Adrenal gland (tissue), 12 donors: ENCODE data around the gene CCDC57. TPM values are rescaled to one million over a fixed set of nuclear protein-coding genes. Genes with fewer than 3 reads are reported as not detected.

Experiments
- DNase-seq, 7 donors: peaks; one replicate each; pipeline ENCODE4 v3.0.0-alpha.2; 2019 to 2020
- H3K27ac ChIP-seq, 5 donors: fragments of 200-600 bp; sonication (generic) in 4 of 5; 1 replicate in 3 of 5; 2 replicates in 2 of 5; pipeline versions ENCODE4 v1.5.1 to v1.8.0; 2016 to 2020; ENCODE audit warnings: mild to moderate bottlenecking in 1 of 5
- H3K27me3 ChIP-seq: fragments of 200-600 bp; 2 replicates; pipeline ENCODE4 v1.8.0; 2021
- H3K36me3 ChIP-seq, 2 donors: fragments of 200-600 bp; replicated peaks in 1 of 2; 1 replicate in 1 of 2; 2 replicates in 1 of 2; pipeline versions ENCODE4 v1.5.1 to v1.8.0; 2018 to 2022
- H3K4me1 ChIP-seq, 2 donors: fragments of 200-600 bp; replicated peaks in 1 of 2; 1 replicate in 1 of 2; 2 replicates in 1 of 2; pipeline versions ENCODE4 v1.5.1 to v1.8.0; 2018 to 2021
- H3K4me3 ChIP-seq, 4 donors: fragments of 200-600 bp; sonication (generic) in 3 of 4; one replicate each; pipeline ENCODE4 v1.5.1; 2016 to 2018
- H3K9me3 ChIP-seq, 3 donors: fragments of 200-600 bp; sonication (generic) in 1 of 3; replicated peaks in 1 of 3; 1 replicate in 2 of 3; 2 replicates in 1 of 3; pipeline versions ENCODE4 v1.5.1 to v1.8.0; 2016 to 2021
- POLR2A ChIP-seq, 2 donors: fragments of 450-650 bp; IDR thresholded peaks; one replicate each; pipeline ENCODE4 v1.6.1; 2017; ENCODE audit warnings: antibody characterized with exemption in 2 of 2, mild to moderate bottlenecking in 2 of 2, moderate library complexity in 1 of 2
- WGBS, 4 donors: extraction: QIAGEN DNeasy Blood & Tissue Kit in 2 of 4; methylation state at CpG; one replicate each; pipeline versions ENCODE4 v1.1.5 to v1.1.7; 2013 to 2017; 5-methylcytosine and 5-hydroxymethylcytosine counted together
- intact Hi-C, 2 donors: fragments of 100-400 bp; cut with DNase I; formaldehyde crosslinking; loops; one replicate each; pipeline versions ENCODE4 v1.14.1 to v1.15.0; 2022 to 2023
- polyA plus RNA-seq, 3 donors: library from polyadenylated mRNA; stranded (reverse); fragments of 200-250 nt in 2 of 3; fragments of 350-450 nt in 1 of 3; fragmentation: Illumina TruSeq in 1 of 3; extraction: RNeasy Lipid Tissue Mini Kit (QIAGEN cat#74804) in 1 of 3; gene quantifications; one replicate each; pipeline ENCODE4 v1.2.3, GENCODE V29; 2013 to 2014
- total RNA-seq, 9 donors: library from RNA; depleted of rRNA in 4 of 9; stranded (reverse); fragments of >200 nt in 4 of 9; fragments of 120-200 nt in 1 of 9; fragmentation: NEBNext Ultra II Directional in 1 of 9; extraction: Animal tissue kit (Norgen Biotek cat#: 25700) in 1 of 9; gene quantifications; one replicate each; pipeline versions ENCODE4 v1.1.0 to v1.2.4, GENCODE V29; 2013 to 2023
- TF ChIP-seq, protein P1 (sequence below), 6 experiments: fragments of 450-650 bp in 4 of 6; fragments of 200-600 bp in 2 of 6; sonication (generic) in 1 of 6; IDR thresholded peaks; 1 replicate in 5 of 6; 2 replicates in 1 of 6; pipeline versions ENCODE4 v1.5.1 to v1.8.0; 2016 to 2021; ENCODE audit warnings: antibody characterized with exemption in 6 of 6, mild to moderate bottlenecking in 2 of 6, moderate library complexity in 1 of 6
- donor health status: healthy with polysubstance abuse.
- donor health status: Bipolar disorder and iron deficiency.
- donor health status: DM: yes; HTN: yes; CAD: no.
- donor health status: DM: no; HTN: no; CAD: no.
- donor health status: DM: no; HTN: no; CAD: no.
- donor health status: DM: yes; HTN: yes; CAD: no.

Gene CCDC57
- total and polyA plus RNA-seq, 12 donors, result 7.1 to 275 (median 28.8) TPM

DNA sequence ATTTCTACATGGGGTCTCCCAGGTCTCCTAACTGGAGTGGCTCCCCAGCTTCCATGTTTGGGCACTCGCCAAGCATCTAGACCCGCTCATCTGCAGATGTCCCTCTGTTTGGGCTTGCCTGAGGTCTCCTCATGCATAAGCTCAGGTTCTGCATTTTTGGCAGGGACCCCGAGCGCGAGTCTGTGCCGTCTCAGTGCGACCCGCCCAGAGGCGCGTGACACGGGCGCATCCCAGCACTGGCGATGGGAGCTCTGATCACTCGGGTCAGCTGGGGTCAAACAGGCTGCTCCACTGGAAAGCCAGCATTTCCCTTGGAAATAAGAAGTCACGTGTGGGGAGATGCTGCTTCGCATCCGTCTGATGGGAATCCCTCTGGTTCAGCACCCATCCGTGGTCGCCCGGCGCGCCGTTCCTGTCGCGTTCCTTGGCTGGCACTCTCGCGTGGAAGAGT lies 57.7 kb downstream of the CCDC57 start:
- Histone ChIP-seq H3K9me3 (no peaks in the 10 kb centered on the region), H3K4me1 (no peaks in the 10 kb centered on the region), H3K4me3 (no peak overlapping the region), H3K36me3 (peaks cover 0 to 3% of the 10 kb centered on the region in 2 donors), H3K27ac (no peak overlapping the region), H3K27me3 (no peaks in the 10 kb centered on the region)
- intact Hi-C loops, result loop anchor here (2.0 to 5.0 kb wide), 3 partner anchors 58 to 128 kb away; partner anchors contain the start of genes FASN (in 1 of the 2) and RAC3 (in 1 of the 2)
- DNase-seq, result no peak
- WGBS, 4 donors, result 86 to 93% (median 88%) methylated on average over 12 to 27 of the region's 27 CpGs
- no peak for TF ChIP-seq POLR2A (IDR thresholded peaks at IDR 0.05)
- TF ChIP-seq, protein P1, sequence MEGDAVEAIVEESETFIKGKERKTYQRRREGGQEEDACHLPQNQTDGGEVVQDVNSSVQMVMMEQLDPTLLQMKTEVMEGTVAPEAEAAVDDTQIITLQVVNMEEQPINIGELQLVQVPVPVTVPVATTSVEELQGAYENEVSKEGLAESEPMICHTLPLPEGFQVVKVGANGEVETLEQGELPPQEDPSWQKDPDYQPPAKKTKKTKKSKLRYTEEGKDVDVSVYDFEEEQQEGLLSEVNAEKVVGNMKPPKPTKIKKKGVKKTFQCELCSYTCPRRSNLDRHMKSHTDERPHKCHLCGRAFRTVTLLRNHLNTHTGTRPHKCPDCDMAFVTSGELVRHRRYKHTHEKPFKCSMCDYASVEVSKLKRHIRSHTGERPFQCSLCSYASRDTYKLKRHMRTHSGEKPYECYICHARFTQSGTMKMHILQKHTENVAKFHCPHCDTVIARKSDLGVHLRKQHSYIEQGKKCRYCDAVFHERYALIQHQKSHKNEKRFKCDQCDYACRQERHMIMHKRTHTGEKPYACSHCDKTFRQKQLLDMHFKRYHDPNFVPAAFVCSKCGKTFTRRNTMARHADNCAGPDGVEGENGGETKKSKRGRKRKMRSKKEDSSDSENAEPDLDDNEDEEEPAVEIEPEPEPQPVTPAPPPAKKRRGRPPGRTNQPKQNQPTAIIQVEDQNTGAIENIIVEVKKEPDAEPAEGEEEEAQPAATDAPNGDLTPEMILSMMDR (IDR thresholded peaks at IDR 0.05), result no peak

DNA sequence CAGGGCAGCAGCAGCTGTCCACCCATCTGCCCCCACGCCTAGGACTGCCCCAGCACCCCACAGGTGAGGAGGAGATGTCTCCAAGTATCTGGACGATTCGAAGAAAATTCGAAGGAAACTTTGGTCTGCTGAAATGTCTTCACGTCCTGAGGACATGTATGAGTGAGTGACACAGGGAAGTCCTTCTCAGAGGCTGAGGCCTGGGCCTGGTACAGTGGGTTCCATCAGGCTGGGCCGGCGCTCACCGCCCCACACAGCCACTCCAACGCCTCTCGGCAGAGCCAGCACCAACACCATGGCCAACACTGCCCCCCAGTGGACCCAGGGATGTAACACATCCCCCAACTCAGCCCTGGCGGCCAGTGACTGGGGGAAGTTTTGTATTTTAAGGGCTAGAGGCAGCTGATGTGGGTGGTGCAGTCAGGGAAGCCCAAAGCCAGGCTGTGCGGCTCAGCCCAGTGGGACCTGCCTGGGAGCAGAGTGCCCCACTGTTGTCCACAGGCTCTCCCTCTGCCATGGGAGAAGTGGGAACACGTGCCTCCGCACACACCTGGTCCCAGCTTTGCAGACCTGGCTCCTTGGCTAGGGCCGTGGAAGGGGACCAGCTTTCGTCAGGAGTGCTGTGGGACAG lies 58.8 kb downstream of the CCDC57 start:
- WGBS, 4 donors, result 39 to 54% (median 51%) methylated on average over 11 to 16 of the region's 16 CpGs
- H3K36me3 ChIP-seq, result no peaks in the 10 kb centered on the region
- no peak overlapping the region for H3K4me3 ChIP-seq
- no peaks in the 10 kb centered on the region for H3K9me3 ChIP-seq
- TF ChIP-seq, protein P1 (IDR thresholded peaks at IDR 0.05), result peak; percentile 86 to 97 (median 94)
- TF ChIP-seq POLR2A (IDR thresholded peaks at IDR 0.05), result no peak
- no peak overlapping the region for H3K27ac ChIP-seq
- no peaks in the 10 kb centered on the region for H3K27me3 ChIP-seq
- H3K4me1 ChIP-seq, result no peaks in the 10 kb centered on the region
- peak; percentile 74 to 88 (median 82) for DNase-seq
- intact Hi-C loops, result loop anchor here (2.0 to 5.0 kb wide), 3 partner anchors 57 to 127 kb away; partner anchors contain the start of genes FASN (in 1 of the 2) and RAC3 (in 1 of the 2)

DNA sequence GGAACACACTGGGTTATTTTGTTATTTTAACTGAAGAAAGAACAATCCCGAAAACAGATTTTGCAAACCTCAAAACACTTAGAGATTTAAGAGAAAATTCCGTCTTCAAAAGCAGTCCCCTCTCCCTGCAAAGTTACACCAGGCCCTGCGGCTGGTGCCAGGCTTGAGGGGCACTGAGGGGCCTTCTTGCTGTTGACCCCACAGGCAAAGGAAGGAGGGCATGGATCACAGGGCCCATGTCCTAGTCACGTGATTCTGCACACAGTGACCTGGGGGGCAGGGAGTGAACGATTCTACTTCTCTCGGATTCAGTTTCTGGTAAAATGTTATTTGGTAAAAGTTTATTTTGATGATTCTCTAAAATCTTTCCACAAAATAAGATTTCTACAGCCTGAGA lies 59.3 kb downstream of the CCDC57 start:
- H3K36me3 ChIP-seq, result no peaks in the 10 kb centered on the region
- intact Hi-C loops, result loop anchor here (5.0 kb wide), 2 partner anchors 56 to 126 kb away; partner anchors contain the start of gene FASN (in 1 of the 2)
- H3K27me3 ChIP-seq, result no peaks in the 10 kb centered on the region
- no peaks in the 10 kb centered on the region for H3K4me1 ChIP-seq
- no peaks in the 10 kb centered on the region for H3K9me3 ChIP-seq
- no peak overlapping the region for H3K4me3 ChIP-seq
- WGBS, 4 donors, result 74 to 86% (median 80%) methylated on average over 6 of the region's 6 CpGs
- no peak for TF ChIP-seq POLR2A (IDR thresholded peaks at IDR 0.05)
- TF ChIP-seq, protein P1 (IDR thresholded peaks at IDR 0.05), result no peak
- no peak for DNase-seq
- no peak overlapping the region for H3K27ac ChIP-seq

DNA sequence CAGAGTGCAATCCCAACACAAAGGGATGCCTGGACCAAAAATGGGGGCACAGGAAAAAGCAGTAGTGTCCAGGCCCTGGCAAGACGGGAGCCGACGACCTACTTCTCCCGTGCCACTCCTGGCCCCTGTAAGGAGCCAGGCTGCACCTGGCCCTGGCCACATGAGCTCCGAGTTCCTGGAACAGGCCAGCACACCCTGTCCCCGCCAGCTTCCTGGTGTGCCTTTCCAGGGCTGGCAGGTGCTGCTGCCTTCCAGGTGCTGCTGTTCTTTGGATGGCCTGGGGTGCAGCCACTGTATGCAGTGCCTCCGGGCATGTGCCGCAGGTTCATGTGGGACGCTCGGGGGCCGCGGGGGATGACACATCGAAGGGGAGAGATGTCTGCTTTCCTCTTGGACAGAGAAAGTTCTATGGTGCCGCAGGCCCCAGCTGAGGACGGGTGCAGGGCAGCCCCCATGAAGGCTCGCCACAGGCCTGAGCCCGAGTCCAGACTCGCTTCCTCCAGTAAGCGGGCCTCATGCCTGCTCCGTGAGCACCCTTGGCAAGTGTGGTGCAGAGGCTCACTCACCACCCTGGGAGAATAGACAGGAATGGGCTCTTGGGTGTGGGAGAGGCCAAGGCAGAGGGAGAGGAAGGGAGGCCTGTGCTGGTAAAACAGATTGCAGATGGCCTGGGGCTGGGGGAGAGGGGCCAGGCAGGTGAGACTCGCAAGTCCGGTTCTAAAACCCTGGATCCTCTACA lies 59.9 kb downstream of the CCDC57 start:
- Histone ChIP-seq H3K9me3 (no peaks in the 10 kb centered on the region), H3K4me1 (no peaks in the 10 kb centered on the region), H3K27me3 (no peaks in the 10 kb centered on the region), H3K27ac (no peak overlapping the region), H3K36me3 (no peaks in the 10 kb centered on the region), H3K4me3 (no peak overlapping the region)
- TF ChIP-seq POLR2A (IDR thresholded peaks at IDR 0.05), result no peak
- TF ChIP-seq, protein P1 (IDR thresholded peaks at IDR 0.05), result no peak
- WGBS, 4 donors, result 88 to 92% (median 89%) methylated on average over 11 to 22 of the region's 22 CpGs
- intact Hi-C loops, result loop anchor here (5.0 kb wide), 2 partner anchors 55 to 125 kb away; partner anchors contain the start of gene FASN (in 1 of the 2)
- no peak for DNase-seq
